Skeletal muscle tissue (tissue), 4 donors: ENCODE measurements around the gene P2RY13. TPM values are rescaled to one million over a fixed set of nuclear protein-coding genes. Genes with fewer than 3 reads are reported as not detected.

ENCODE experiments used
- H3K27ac ChIP-seq: one replicate; pipeline ENCODE4 v1.7.0; 2013; ENCODE audit warnings: mild to moderate bottlenecking, low read depth, low read length, inconsistent platforms
- H3K27me3 ChIP-seq, 3 donors: one replicate each; pipeline ENCODE4 v1.7.0; 2013; ENCODE audit warnings: low read length in 3 of 3; ENCODE audit not compliant: control insufficient read depth in 3 of 3, insufficient read depth in 3 of 3
- H3K36me3 ChIP-seq, 3 donors: one replicate each; pipeline ENCODE4 v1.7.0; 2013; ENCODE audit warnings: low read length in 3 of 3; ENCODE audit not compliant: control insufficient read depth in 3 of 3, insufficient read depth in 3 of 3
- H3K4me1 ChIP-seq, 3 donors: one replicate each; pipeline ENCODE4 v1.7.0; 2013; ENCODE audit warnings: low read length in 3 of 3, mild to moderate bottlenecking in 3 of 3; ENCODE audit not compliant: control insufficient read depth in 3 of 3, insufficient read depth in 3 of 3
- H3K4me3 ChIP-seq, 3 donors: one replicate each; pipeline ENCODE4 v1.7.0; 2013; ENCODE audit warnings: low read length in 3 of 3
- H3K9ac ChIP-seq, 3 donors: one replicate each; pipeline ENCODE4 v1.7.0; 2013; ENCODE audit warnings: low read length in 3 of 3, mild to moderate bottlenecking in 3 of 3, moderate library complexity in 2 of 3, low read depth in 1 of 3
- H3K9me3 ChIP-seq, 3 donors: one replicate each; pipeline ENCODE4 v1.7.0; 2013; ENCODE audit warnings: low read length in 3 of 3; ENCODE audit not compliant: control insufficient read depth in 3 of 3
- total RNA-seq: library from RNA; depleted of rRNA; stranded (reverse); fragments of >200 nt; gene quantifications from one replicate; pipeline ENCODE4 v1.2.3, GENCODE V29; 2014
- donor health status: Osteomylitis.

P2RY13 gene
- total RNA-seq, 1 donor from 2014 or later, result 2.6 TPM

DNA sequence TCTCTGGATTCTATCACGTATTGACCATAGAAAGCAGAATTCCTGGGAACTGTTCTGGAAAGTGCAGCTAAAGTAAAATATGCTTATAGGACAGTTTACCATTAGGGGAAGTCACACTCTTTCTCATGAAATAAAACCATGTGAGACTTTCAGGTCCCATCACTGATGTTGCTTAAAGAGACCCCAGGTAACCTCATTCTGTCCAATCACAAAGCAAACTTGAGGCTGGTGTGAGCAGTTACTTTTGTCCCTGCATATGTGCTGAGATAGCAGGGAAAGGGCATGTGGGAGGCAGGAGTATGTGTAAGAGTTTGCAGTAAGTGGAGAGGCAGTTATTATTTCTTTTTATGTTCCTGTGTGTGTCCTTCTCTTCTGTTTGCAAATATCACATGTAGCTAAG lies 28.8 kb downstream of the P2RY13 start:
- Histone ChIP-seq H3K4me1 (peaks cover 0 to 2% (median 0%) of the 10 kb centered on the region in 3 donors), H3K36me3 (no peaks in the 10 kb centered on the region), H3K27ac (no peak overlapping the region), H3K27me3 (no peaks in the 10 kb centered on the region), H3K4me3 (no peak overlapping the region), H3K9ac (no peak overlapping the region), H3K9me3 (no peaks in the 10 kb centered on the region)

DNA sequence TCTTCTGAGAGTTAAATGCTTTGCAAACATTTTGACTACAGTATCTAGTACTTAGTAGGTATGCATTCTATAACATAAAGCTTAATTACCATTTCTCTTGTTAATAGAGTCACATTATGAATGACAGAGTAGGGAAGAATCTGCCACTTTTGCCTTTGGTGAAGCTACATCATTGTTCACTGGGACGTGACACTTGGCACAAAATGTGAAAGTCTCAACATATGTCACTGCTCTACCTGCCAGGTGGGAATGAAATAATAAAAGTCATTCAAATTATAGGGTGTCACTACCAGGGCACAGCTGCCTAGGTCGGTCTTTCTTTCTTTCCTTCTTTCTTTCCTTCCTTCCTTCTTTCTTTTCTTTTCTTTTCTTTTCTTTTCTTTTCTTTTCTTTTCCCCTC lies 30.3 kb downstream of the P2RY13 start:
- Histone ChIP-seq H3K9me3 (no peaks in the 10 kb centered on the region), H3K9ac (no peak overlapping the region), H3K4me1 (no peaks in the 10 kb centered on the region), H3K4me3 (no peak overlapping the region), H3K27ac (no peak overlapping the region), H3K36me3 (no peaks in the 10 kb centered on the region), H3K27me3 (no peaks in the 10 kb centered on the region)

DNA sequence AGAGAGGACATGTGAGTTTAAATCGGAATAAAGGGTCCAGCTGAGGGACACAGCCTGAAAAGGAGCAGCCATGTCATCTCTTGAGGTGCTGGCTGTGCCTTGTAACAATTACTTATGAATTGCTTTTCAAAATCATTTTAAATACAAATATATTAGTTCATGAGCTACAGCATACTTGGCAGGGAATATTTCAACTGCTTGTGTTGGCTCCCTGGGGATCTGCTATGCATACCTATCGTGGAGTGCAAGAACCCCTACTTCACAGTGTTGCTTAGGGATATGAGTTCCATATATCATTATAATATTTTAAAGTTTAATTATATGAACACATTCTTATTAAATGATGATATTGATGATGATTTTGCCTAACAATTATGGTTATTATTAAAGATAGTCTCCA lies 31.9 kb downstream of the P2RY13 start:
- H3K4me3 ChIP-seq, result no peak overlapping the region
- no peaks in the 10 kb centered on the region for H3K9me3 ChIP-seq
- no peaks in the 10 kb centered on the region for H3K4me1 ChIP-seq
- H3K36me3 ChIP-seq, result no peaks in the 10 kb centered on the region
- no peak overlapping the region for H3K27ac ChIP-seq
- H3K9ac ChIP-seq, result no peak overlapping the region
- no peaks in the 10 kb centered on the region for H3K27me3 ChIP-seq

DNA sequence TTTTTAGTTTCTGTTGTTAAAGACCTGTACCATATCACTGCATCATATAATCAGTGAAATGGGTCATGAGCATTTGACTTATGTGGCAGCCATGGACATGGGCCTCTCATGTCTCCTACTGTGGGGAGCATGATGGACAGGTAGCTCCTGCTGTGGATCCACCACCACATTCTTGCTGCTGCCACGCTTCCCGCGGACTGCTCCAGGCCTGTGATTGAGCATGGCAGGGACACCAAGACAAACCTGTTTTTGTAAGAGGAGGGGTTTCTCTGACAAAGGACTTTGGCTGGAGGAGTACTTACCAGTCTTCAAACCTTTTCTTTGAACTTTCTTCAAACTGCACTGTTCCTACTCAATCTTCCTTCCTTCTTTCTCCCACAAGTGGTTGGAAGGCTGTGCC lies 33.1 kb downstream of the P2RY13 start:
- Histone ChIP-seq H3K4me1 (no peaks in the 10 kb centered on the region), H3K36me3 (no peaks in the 10 kb centered on the region), H3K9ac (no peak overlapping the region), H3K4me3 (no peak overlapping the region), H3K9me3 (no peaks in the 10 kb centered on the region), H3K27me3 (no peaks in the 10 kb centered on the region), H3K27ac (no peak overlapping the region)

DNA sequence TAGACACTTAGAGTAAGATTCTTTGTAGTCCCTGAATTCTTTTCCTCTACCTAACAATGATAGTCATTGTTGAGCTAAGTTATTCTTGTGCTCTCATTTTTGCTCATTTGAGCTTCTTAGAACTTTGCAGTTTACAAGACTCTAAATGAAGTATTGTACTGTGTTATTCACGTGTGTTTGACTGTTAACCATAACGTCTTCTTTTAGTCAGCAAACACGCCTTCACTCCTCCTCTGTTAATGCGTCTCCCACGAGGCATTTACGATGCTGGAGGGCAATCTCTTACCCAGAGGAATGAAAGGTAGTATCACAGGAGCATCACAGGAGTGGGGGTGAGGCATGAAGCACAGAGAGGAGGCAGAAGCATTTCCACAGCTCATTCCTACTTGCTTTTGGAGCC lies 36.2 kb downstream of the P2RY13 start:
- Histone ChIP-seq H3K9ac (no peak overlapping the region), H3K9me3 (no peaks in the 10 kb centered on the region), H3K4me1 (no peaks in the 10 kb centered on the region), H3K27me3 (no peaks in the 10 kb centered on the region), H3K36me3 (no peaks in the 10 kb centered on the region), H3K27ac (no peak overlapping the region), H3K4me3 (no peak overlapping the region)

DNA sequence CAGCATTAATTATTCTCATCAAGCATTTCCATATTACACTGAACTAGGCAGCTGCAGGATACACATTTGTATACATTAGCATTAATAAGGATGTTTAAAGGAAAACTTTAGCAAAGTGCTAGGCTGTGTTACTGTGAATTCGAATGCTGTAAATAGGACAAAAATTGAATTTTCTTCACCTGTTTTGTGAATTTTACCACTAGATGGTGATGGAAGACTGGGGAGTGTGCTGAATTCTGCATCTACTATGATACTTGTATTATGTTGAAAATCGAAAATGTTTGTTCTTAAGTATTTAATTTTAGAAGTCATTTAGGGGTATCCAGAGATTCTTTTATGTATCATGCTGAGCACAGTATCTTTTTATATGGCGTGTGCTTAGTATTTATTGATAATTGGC lies 38.7 kb downstream of the P2RY13 start:
- Histone ChIP-seq H3K4me3 (no peak overlapping the region), H3K4me1 (no peaks in the 10 kb centered on the region), H3K36me3 (no peaks in the 10 kb centered on the region), H3K9me3 (no peaks in the 10 kb centered on the region), H3K27ac (no peak overlapping the region), H3K9ac (no peak overlapping the region), H3K27me3 (no peaks in the 10 kb centered on the region)

DNA sequence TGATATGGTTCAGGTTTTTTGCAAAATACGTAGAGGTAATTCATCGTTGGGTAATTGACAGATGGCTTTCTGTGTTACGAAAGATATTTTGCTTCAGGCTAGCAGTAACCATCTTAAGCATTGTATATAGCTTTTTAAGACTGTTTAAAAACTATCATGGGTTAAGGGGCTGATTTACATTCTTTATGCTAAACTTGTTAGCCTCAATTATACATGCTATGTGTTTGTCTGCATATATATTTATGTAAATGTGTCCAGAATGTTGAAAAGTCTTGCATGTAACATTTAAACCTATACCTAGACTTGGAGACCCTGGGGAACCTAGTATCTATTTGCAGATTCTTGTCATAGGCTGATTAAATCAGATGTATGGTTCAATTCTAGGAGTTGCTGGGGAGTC lies 39.9 kb downstream of the P2RY13 start:
- no peak overlapping the region for H3K9ac ChIP-seq
- no peaks in the 10 kb centered on the region for H3K9me3 ChIP-seq
- no peaks in the 10 kb centered on the region for H3K36me3 ChIP-seq
- H3K4me3 ChIP-seq, result no peak overlapping the region
- no peaks in the 10 kb centered on the region for H3K27me3 ChIP-seq
- H3K4me1 ChIP-seq, result no peaks in the 10 kb centered on the region
- no peak overlapping the region for H3K27ac ChIP-seq

DNA sequence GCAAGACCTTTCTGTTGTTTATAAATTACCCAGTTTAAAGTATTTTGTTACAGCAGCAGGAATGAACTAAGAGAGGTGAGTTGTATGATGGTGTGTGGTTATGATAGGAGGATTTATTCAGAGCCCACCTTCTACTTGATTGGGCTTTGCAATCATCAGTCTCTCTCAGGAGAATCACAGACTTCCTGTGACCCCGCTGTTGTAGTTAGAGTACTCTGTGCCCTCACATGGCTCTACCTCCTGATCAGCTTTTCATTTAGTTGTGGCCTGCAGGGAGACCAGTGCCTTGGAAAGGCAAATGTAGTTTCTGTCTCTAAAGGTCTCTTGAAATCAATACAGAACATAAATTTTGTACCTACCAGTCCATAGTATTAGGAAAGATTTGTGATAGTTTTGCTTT lies 43.4 kb downstream of the P2RY13 start:
- Histone ChIP-seq H3K9ac (no peak overlapping the region), H3K27me3 (no peaks in the 10 kb centered on the region), H3K9me3 (no peaks in the 10 kb centered on the region), H3K4me1 (no peaks in the 10 kb centered on the region), H3K4me3 (no peak overlapping the region), H3K27ac (no peak overlapping the region), H3K36me3 (no peaks in the 10 kb centered on the region)

DNA sequence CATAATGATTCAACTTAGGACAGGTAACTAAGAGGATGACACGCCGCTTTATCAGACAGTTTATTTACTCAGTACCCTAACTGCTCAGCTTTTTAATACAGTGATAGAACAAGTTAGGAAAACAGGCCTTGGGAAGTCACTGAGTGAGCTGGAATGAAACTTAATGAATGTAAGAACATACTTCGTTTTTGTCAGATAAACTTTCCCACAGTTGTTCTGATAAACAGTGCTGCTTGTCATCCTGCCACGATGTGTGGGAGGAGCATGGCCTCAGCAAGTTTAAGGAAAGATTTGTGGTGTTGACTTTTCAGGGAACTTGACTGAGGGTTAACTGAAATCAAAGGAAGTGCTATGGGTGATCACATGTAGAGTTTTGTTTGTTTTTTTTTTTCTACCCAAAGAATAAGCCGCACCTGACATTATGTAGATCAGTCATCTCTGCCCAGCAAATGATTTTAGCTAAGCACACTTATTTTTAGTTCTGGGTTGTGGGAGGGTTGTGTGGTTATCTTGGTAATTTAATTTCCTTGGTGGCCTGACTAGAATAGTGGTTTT lies 45.4 kb downstream of the P2RY13 start:
- Histone ChIP-seq H3K36me3 (no peaks in the 10 kb centered on the region), H3K27me3 (no peaks in the 10 kb centered on the region), H3K9ac (no peak overlapping the region), H3K27ac (no peak overlapping the region), H3K4me1 (no peaks in the 10 kb centered on the region), H3K4me3 (no peak overlapping the region), H3K9me3 (no peaks in the 10 kb centered on the region)

DNA sequence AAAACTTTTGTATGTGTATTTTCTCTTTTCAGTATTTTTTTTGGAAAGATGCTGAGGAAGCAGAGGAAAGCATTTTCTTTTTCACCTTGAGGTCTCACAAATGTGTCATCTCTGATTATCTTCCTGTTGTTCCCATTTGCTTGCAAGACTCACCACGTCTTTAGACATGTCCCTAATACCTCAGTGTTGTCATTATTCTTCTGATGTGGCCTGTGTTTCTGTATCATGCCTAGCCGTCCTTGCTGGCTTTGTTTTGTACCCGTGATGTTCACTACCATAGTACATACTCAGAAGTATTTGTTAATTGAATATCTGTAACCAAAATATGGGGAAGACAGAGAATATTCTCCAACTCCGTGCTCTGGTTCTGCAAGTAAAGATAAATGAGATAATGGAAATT lies 46.0 kb downstream of the P2RY13 start:
- no peaks in the 10 kb centered on the region for H3K36me3 ChIP-seq
- H3K9me3 ChIP-seq, result no peaks in the 10 kb centered on the region
- no peaks in the 10 kb centered on the region for H3K4me1 ChIP-seq
- H3K27ac ChIP-seq, result no peak overlapping the region
- no peak overlapping the region for H3K4me3 ChIP-seq
- no peaks in the 10 kb centered on the region for H3K27me3 ChIP-seq
- H3K9ac ChIP-seq, result no peak overlapping the region

DNA sequence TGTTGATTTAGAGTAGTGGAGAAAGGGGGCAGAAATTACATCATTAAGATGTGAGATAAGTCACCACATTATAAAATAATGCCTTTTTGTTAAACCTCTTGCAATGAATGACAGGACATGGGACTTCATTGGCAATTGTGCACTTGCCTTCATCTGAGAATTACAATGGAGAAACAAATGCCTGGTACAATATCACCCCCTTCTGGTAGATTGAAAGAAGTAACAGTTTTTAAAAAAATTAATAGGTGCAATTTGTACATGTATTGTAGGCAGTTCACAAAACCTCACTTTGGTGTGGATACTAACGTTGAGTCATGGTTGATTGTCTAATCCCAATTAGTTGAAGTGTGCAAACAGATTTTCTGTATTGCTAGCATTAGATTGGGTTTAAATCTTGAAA lies 46.4 kb downstream of the P2RY13 start:
- H3K4me1 ChIP-seq, result no peaks in the 10 kb centered on the region
- no peak overlapping the region for H3K4me3 ChIP-seq
- H3K9me3 ChIP-seq, result no peaks in the 10 kb centered on the region
- H3K36me3 ChIP-seq, result no peaks in the 10 kb centered on the region
- no peak overlapping the region for H3K9ac ChIP-seq
- H3K27ac ChIP-seq, result no peak overlapping the region
- no peaks in the 10 kb centered on the region for H3K27me3 ChIP-seq
